H1 (cell line): Measurements from ENCODE around the gene EXT2. TPM values are rescaled to one million over a fixed set of nuclear protein-coding genes. Genes with fewer than 3 reads are reported as not detected.

Experiments
- CTCF ChIA-PET: fragments of 300-600 bp; sonication (Branson Sonifier 250); formaldehyde crosslinking; loops from one replicate; lab custom pipeline; 2021; ENCODE audit not compliant: partially characterized antibody; lab: Charles Lee
- POLR2A ChIA-PET: fragments of 300-600 bp; sonication (Branson Sonifier 250); formaldehyde crosslinking; loops from one replicate; lab custom pipeline; 2021; ENCODE audit warnings: inconsistent platforms; ENCODE audit not compliant: partially characterized antibody; lab: Charles Lee
- DNase-seq, 2 experiments: peaks; one replicate each; pipeline versions ENCODE4 v3.0.0 to v3.0.0-alpha.2; 2010 to 2022; ENCODE audit warnings: low spot score in 2 of 2, low read depth in 1 of 2, mixed read lengths in 1 of 2
- FAIRE-seq: peaks from 2 replicates; lab custom pipeline; 2011; peaks lifted over from hg19 to GRCh38; lab: Jason Lieb, UNC
- H2AFZ ChIP-seq: 2 replicates; pipeline ENCODE4 v1.8.1; 2012; ENCODE audit warnings: low read length, inconsistent platforms
- H2AK5ac ChIP-seq: 2 replicates; pipeline ENCODE4 v1.6.1; 2013; ENCODE audit warnings: low read depth, low read length
- H2BK120ac ChIP-seq: replicated peaks from 2 replicates; pipeline ENCODE3; 2013; ENCODE audit warnings: low read depth, low read length, inconsistent platforms
- H2BK12ac ChIP-seq: 2 replicates; pipeline ENCODE4 v1.6.1; 2013; ENCODE audit warnings: low read depth, low read length
- H2BK15ac ChIP-seq: 2 replicates; pipeline ENCODE4 v1.6.1; 2013; ENCODE audit warnings: low read length
- H2BK20ac ChIP-seq: 2 replicates; pipeline ENCODE4 v1.6.1; 2013; ENCODE audit warnings: low read length
- H2BK5ac ChIP-seq: 2 replicates; pipeline ENCODE4 v1.6.1; 2013; ENCODE audit warnings: low read depth, low read length
- H3K14ac ChIP-seq: 2 replicates; pipeline ENCODE4 v1.6.1; 2013; ENCODE audit warnings: inconsistent platforms; ENCODE audit not compliant: insufficient read length
- H3K18ac ChIP-seq: 2 replicates; pipeline ENCODE4 v1.6.1; 2013; ENCODE audit warnings: low read length; ENCODE audit errors: extremely low read depth
- H3K23ac ChIP-seq: 2 replicates; pipeline ENCODE4 v1.6.1; 2013; ENCODE audit warnings: inconsistent platforms; ENCODE audit not compliant: insufficient read length
- H3K23me2 ChIP-seq: 2 replicates; pipeline ENCODE4 v1.6.1; 2013; ENCODE audit warnings: low read depth, low read length
- H3K27ac ChIP-seq: 2 replicates; pipeline ENCODE4 v1.6.1; 2011; ENCODE audit warnings: low read depth, low read length, inconsistent platforms
- H3K27me3 ChIP-seq, 4 experiments: replicated peaks in 1 of 4; 1 replicate in 1 of 4; 2 replicates in 3 of 4; pipeline versions ENCODE4 v1.6.1 to v1.8.1; 2011 to 2013; ENCODE audit warnings: low read length in 3 of 4, mild to moderate bottlenecking in 3 of 4, inconsistent platforms in 2 of 4, mixed read lengths in 2 of 4, moderate library complexity in 1 of 4; ENCODE audit not compliant: control insufficient read depth in 3 of 4, insufficient read depth in 3 of 4; ENCODE audit errors: extremely low read depth in 1 of 4
- H3K36me3 ChIP-seq, 4 experiments: 2 replicates each; pipeline versions ENCODE4 v1.6.1 to v1.8.1; 2011 to 2013; ENCODE audit warnings: mild to moderate bottlenecking in 4 of 4, low read length in 3 of 4, moderate library complexity in 2 of 4, control low read depth in 1 of 4, inconsistent platforms in 1 of 4; ENCODE audit not compliant: insufficient read depth in 4 of 4, control insufficient read depth in 2 of 4
- H3K4ac ChIP-seq: replicated peaks from 2 replicates; pipeline ENCODE3; 2013; ENCODE audit warnings: low read length, low read depth, mixed read lengths, inconsistent platforms; ENCODE audit not compliant: insufficient read length
- H3K4me1 ChIP-seq, 4 experiments: replicated peaks in 1 of 4; 1 replicate in 1 of 4; 2 replicates in 3 of 4; pipeline versions ENCODE4 v1.6.1 to v1.8.1; 2011 to 2013; ENCODE audit warnings: low read length in 3 of 4, inconsistent platforms in 2 of 4, mixed read lengths in 1 of 4; ENCODE audit not compliant: insufficient read depth in 4 of 4, control insufficient read depth in 3 of 4
- H3K4me2 ChIP-seq, 2 experiments: 2 replicates each; pipeline versions ENCODE4 v1.6.1 to v1.8.1; 2011 to 2013; ENCODE audit warnings: low read depth in 2 of 2, low read length in 2 of 2, control low read depth in 1 of 2, inconsistent platforms in 1 of 2, mild to moderate bottlenecking in 1 of 2; ENCODE audit not compliant: insufficient read depth in 1 of 2
- H3K4me3 ChIP-seq, 4 experiments: fragments of 200-600, 300-600 bp in 1 of 4; sonication (generic), shearing (Covaris generic), sonication (Bioruptor Twin) in 1 of 4; 2 replicates each; pipeline versions ENCODE4 v1.5.1 to v1.8.1; 2011 to 2016; ENCODE audit warnings: low read length in 4 of 4, low read depth in 3 of 4, control low read depth in 2 of 4, inconsistent platforms in 2 of 4, mild to moderate bottlenecking in 2 of 4, mixed read lengths in 1 of 4, moderate library complexity in 1 of 4; ENCODE audit not compliant: insufficient read depth in 2 of 4; ENCODE audit errors: extremely low read depth in 1 of 4
- H3K56ac ChIP-seq: replicated peaks from 2 replicates; pipeline ENCODE3; 2013; ENCODE audit warnings: low read depth, mild to moderate bottlenecking, mixed read lengths, low read length, inconsistent platforms; ENCODE audit not compliant: insufficient read length
- H3K79me1 ChIP-seq: 2 replicates; pipeline ENCODE4 v1.6.1; 2013; ENCODE audit warnings: low read depth, low read length, control low read depth
- H3K79me2 ChIP-seq, 2 experiments: 2 replicates each; pipeline versions ENCODE4 v1.6.1 to v1.8.1; 2012 to 2013; ENCODE audit warnings: low read length in 2 of 2, mild to moderate bottlenecking in 2 of 2, inconsistent platforms in 1 of 2; ENCODE audit not compliant: insufficient read depth in 2 of 2, control insufficient read depth in 1 of 2
- H3K9ac ChIP-seq, 4 experiments: replicated peaks in 1 of 4; 1 replicate in 1 of 4; 2 replicates in 3 of 4; pipeline versions ENCODE4 v1.6.1 to v1.8.1; 2011 to 2013; ENCODE audit warnings: low read depth in 3 of 4, low read length in 3 of 4, control low read depth in 2 of 4, mild to moderate bottlenecking in 2 of 4, moderate library complexity in 2 of 4, inconsistent platforms in 1 of 4; ENCODE audit errors: extremely low read depth in 1 of 4
- H3K9me3 ChIP-seq, 2 experiments: 2 replicates each; pipeline versions ENCODE4 v1.6.1 to v1.8.1; 2012 to 2013; ENCODE audit warnings: mild to moderate bottlenecking in 2 of 2, moderate library complexity in 2 of 2, control low read depth in 1 of 2, inconsistent platforms in 1 of 2, low read depth in 1 of 2, low read length in 1 of 2, mixed read lengths in 1 of 2; ENCODE audit not compliant: insufficient read depth in 2 of 2
- H4K20me1 ChIP-seq, 2 experiments: replicated peaks in 1 of 2; 2 replicates each; pipeline versions ENCODE3 to v1.8.1; 2011 to 2013; ENCODE audit warnings: inconsistent platforms in 2 of 2, low read length in 2 of 2, mild to moderate bottlenecking in 1 of 2; ENCODE audit not compliant: insufficient read depth in 2 of 2, control insufficient read depth in 1 of 2
- H4K5ac ChIP-seq: 2 replicates; pipeline ENCODE4 v1.6.1; 2013; ENCODE audit warnings: low read length, low read depth, mixed read lengths, inconsistent platforms; ENCODE audit not compliant: insufficient read length
- H4K8ac ChIP-seq: 2 replicates; pipeline ENCODE4 v1.8.0; 2013; ENCODE audit warnings: mild to moderate bottlenecking, moderate library complexity, low read length, inconsistent platforms; ENCODE audit not compliant: insufficient read depth; ENCODE audit errors: extremely low read depth
- H4K91ac ChIP-seq: replicated peaks from 2 replicates; pipeline ENCODE3; 2013; ENCODE audit warnings: low read length, mixed read lengths, inconsistent platforms; ENCODE audit not compliant: insufficient read length
- CBX8 ChIP-seq: fragments of 300-800, 300-1000 bp; sonication (generic); IDR thresholded peaks from 2 replicates; pipeline ENCODE4 v1.7.1; 2016; ENCODE audit warnings: low read depth, low read length, borderline replicate concordance
- NRF1 ChIP-seq: IDR thresholded peaks from 2 replicates; pipeline ENCODE4 v1.6.1; 2011; ENCODE audit warnings: mild to moderate bottlenecking, low read depth, low read length, improper control_type of control experiment
- POU5F1 ChIP-seq: IDR thresholded peaks from 2 replicates; pipeline ENCODE4 v1.6.1; 2011; ENCODE audit warnings: low read depth, mild to moderate bottlenecking, low read length, moderate library complexity
- SP2 ChIP-seq: IDR thresholded peaks from 2 replicates; pipeline ENCODE4 v1.6.1; 2012; ENCODE audit warnings: mild to moderate bottlenecking, low read length, inconsistent platforms
- SRF ChIP-seq: IDR thresholded peaks from 2 replicates; pipeline ENCODE4 v1.6.1; 2011; ENCODE audit warnings: mild to moderate bottlenecking, low read depth, low read length, moderate library complexity
- TBP ChIP-seq: IDR thresholded peaks from 2 replicates; pipeline ENCODE4 v1.6.1; 2011; ENCODE audit warnings: low read depth, low read length, improper control_type of control experiment
- WGBS, 2 experiments: shearing (Covaris generic) in 1 of 2; methylation state at CpG; one replicate each; pipeline versions ENCODE4 v1.1.6 to v1.1.7; 2013 to 2015; ENCODE audit warnings: low lambda C conversion rate in 2 of 2, mixed read lengths in 2 of 2, inconsistent platforms in 1 of 2, low coverage in 1 of 2, missing lambda C conversion rate in 1 of 2; ENCODE audit not compliant: insufficient replicate concordance in 2 of 2, insufficient coverage in 1 of 2, insufficient read length in 1 of 2; ENCODE audit errors: extremely low coverage in 1 of 2, missing lambda C conversion rate in 1 of 2; 5-methylcytosine and 5-hydroxymethylcytosine counted together
- polyA plus RNA-seq, 7 experiments: library from polyadenylated mRNA; depleted of rRNA in 3 of 7; stranded (reverse) in 5 of 7; unstranded in 2 of 7; fragments of >200 nt in 5 of 7; fragments of 200-250 nt in 2 of 7; gene quantifications; 1 replicate in 5 of 7; 2 replicates in 1 of 7; 4 replicates in 1 of 7; pipeline versions ENCODE4 v1.2.1 to v1.2.3, GENCODE V29; 2011 to 2013; ENCODE audit warnings: missing spikeins in 2 of 7, mixed read lengths in 2 of 7
- total RNA-seq: library from RNA; stranded (reverse); fragmentation: NEBNext Ultra II Directional; extraction: Animal tissue kit (Norgen Biotek cat#: 25700); gene quantifications from 2 replicates; pipeline ENCODE4 v1.2.1, GENCODE V29; 2021
- TF ChIP-seq, protein P1 (sequence below), 3 experiments: IDR thresholded peaks; 1 replicate in 2 of 3; 2 replicates in 1 of 3; pipeline versions ENCODE4 v1.5.1 to v1.6.1; 2011; ENCODE audit warnings: low read length in 3 of 3, mild to moderate bottlenecking in 3 of 3, inconsistent platforms in 2 of 3, low read depth in 1 of 3, moderate library complexity in 1 of 3; ENCODE audit not compliant: insufficient read depth in 1 of 3; ENCODE audit errors: control extremely low read depth in 1 of 3

The EXT2 gene
- total and polyA plus RNA-seq, 2 of the 8 experiments (the other 6 are each of a cell fraction or from before 2014, with no cell fraction given) = 29.8 to 42.8 TPM

DNA sequence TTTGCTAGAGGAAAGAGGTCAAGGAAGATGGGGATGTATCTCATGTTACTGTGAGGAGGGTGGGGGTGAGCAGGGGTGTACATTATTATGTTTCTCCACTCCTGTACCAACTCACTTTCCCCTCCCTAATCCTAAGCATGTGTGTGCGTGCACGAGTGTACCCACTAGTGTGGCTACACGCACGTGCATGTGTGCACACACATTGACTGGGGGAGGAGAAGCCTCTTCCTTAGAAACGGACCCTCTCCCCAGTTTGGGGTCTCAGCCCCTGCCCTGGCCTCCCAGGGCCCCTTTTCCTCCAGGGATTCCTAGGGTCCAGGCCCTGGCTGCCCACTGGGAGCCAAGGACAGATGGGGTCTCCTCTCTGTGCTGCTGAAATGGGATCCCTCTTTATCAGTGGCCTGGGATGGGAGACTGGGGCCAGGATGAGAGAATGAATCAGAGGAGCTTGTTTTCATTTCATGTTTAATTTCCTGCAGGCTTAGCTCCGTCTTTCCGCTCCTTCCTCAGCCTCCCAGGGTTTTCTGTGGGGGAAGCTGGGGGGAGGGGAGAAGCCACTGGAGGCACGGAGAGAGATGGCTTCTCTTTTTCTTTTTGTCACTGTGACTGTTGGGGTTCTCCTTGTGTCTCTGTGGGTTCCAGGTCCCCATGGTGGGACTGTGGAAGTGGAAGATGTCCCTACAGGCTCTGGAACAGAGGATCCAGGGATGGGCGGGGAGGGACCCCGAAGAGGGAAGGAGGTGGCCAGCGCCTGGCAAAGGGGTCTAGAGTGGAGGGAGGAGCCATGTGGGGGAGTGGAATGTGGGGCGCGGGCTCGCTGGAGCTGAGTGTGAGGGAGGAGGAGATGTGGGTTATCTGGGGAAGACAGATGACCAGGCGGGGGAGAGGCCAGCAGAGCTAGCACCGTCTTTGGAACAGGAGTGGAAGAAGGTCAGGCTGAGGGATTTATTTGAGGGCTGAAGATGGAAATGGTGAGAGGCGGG, 174.2 kb downstream of the EXT2 start:
- Histone ChIP-seq H3K9me3 (no peaks in the 10 kb centered on the region), H3K36me3 (no peaks in the 10 kb centered on the region)
- TF ChIP-seq CBX8 = no peak
- no peak for TF ChIP-seq NRF1
- TF ChIP-seq SP2 = no peak
- TF ChIP-seq, protein P1, sequence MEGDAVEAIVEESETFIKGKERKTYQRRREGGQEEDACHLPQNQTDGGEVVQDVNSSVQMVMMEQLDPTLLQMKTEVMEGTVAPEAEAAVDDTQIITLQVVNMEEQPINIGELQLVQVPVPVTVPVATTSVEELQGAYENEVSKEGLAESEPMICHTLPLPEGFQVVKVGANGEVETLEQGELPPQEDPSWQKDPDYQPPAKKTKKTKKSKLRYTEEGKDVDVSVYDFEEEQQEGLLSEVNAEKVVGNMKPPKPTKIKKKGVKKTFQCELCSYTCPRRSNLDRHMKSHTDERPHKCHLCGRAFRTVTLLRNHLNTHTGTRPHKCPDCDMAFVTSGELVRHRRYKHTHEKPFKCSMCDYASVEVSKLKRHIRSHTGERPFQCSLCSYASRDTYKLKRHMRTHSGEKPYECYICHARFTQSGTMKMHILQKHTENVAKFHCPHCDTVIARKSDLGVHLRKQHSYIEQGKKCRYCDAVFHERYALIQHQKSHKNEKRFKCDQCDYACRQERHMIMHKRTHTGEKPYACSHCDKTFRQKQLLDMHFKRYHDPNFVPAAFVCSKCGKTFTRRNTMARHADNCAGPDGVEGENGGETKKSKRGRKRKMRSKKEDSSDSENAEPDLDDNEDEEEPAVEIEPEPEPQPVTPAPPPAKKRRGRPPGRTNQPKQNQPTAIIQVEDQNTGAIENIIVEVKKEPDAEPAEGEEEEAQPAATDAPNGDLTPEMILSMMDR (IDR thresholded peaks at IDR 0.05; ENCODE audit: control extremely low read depth in 1 of 3, insufficient read depth in 1 of 3, low read depth in 1 of 3, low read length in 3 of 3) = no peak
- no peak for TF ChIP-seq SRF
- TF ChIP-seq POU5F1 = no peak
- no peak for TF ChIP-seq TBP
- TF ChIP-seq, all 59 proteins: peak for 0
- Histone ChIP-seq H3K23me2 (peaks cover 6% of the 10 kb centered on the region; the same call in 1 of the 2 replicates), H2BK120ac (no peak overlapping the region), H3K9ac (no peak overlapping the region), H2AK5ac (no peak overlapping the region), H3K27ac (no peak overlapping the region), H3K4me3 (no peak overlapping the region), H2AFZ (no peak overlapping the region), H3K27me3 (no peaks in the 10 kb centered on the region), H2BK12ac (no peak overlapping the region), H2BK5ac (no peak overlapping the region), H4K8ac (no peak overlapping the region; the same call in 1 of the 2 replicates), H3K18ac (no peak overlapping the region), H4K91ac (no peak overlapping the region), H3K4me1 (no peaks in the 10 kb centered on the region; a peak in 2 of 7 replicates), H3K79me2 (no peaks in the 10 kb centered on the region), H3K14ac (no peak overlapping the region), H2BK20ac (no peak overlapping the region), H3K4ac (no peak overlapping the region), H4K5ac (no peak overlapping the region), H3K4me2 (no peak overlapping the region), H2BK15ac (no peak overlapping the region), H3K56ac (no peak overlapping the region), H3K23ac (no peak overlapping the region), H3K79me1 (no peaks in the 10 kb centered on the region), H4K20me1 (no peaks in the 10 kb centered on the region)
- CTCF ChIA-PET = interaction anchor here (0.6 to 4.2 kb wide), 5 partner anchors 12 to 131 kb away, joined by 3 to 20 read pairs (median 3); no protein-coding TSS in a partner anchor
- 90% methylated on average over 12 of the region's 17 CpGs; no CpG with 5 or more reads in 1 of the 2 experiments for WGBS, 2 experiments
- FAIRE-seq (no peak), DNase-seq (no peak)
- POLR2A ChIA-PET = no interaction called here
